Measurements from ENCODE around the gene MICU2.
A peak's percentile ranks its signal among the peaks of the same experiment; 100 is the strongest.

Gene MICU2

DNA sequence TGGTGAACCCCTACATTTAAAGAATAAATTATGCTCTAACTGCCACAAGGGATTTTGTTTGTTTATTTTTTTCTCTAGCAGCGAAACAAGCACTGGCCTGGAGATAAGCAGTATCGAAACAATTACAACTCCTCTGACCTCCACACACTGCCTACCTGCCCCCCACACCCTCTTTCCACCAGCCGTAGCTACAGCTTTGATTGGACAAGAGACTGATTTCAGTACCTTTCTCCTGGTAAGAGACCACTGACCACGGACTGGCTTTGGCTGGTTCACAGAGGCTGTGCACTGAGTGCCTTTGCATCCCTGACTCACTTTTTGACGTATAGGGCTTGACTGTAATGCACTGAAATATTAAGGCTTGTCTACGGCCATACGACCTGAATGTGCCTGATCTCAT is 137.4 kb downstream of the MICU2 start:
- no peaks in the 10 kb centered on the region for H3K9me3 ChIP-seq (ENCODE audit: control insufficient read depth, insufficient read depth, low read length)
- no peak overlapping the region for H3K9ac ChIP-seq (ENCODE audit: low read depth, low read length)
- H3K36me3 ChIP-seq (ENCODE audit: control insufficient read depth, insufficient read depth, low read length) = no peaks in the 10 kb centered on the region
- H3K4me1 ChIP-seq (ENCODE audit: control insufficient read depth, insufficient read depth, low read length) = peaks cover 4% of the 10 kb centered on the region
- no peak overlapping the region for H3K4me3 ChIP-seq (ENCODE audit: low read depth, low read length)
- no peaks in the 10 kb centered on the region for H3K27me3 ChIP-seq (ENCODE audit: control insufficient read depth, insufficient read depth, low read length)

DNA sequence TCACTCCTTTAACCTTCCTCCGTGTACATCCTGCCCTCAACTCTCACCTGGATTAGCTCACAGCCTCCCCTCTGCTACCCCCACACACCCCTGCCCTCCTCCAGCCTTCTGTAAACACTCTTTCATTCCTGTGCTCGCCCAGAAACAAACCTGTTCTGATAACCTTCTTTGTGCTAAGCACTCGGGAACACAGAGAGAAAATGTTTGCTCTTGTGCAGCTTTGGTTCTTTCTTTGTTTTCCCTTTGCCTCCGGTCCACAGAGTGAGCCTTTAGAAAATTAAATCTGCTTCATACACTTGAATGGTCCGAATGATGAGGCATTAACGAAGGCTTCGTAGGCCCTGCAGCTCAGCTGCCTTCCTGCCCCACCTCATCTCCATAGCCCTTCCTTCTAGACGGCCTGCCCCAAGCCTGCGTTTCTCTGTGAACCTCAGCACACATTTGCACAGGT is 138.2 kb downstream of the MICU2 start:
- Histone ChIP-seq H3K4me3 (ENCODE audit: low read depth, low read length) (no peak overlapping the region), H3K4me1 (ENCODE audit: control insufficient read depth, insufficient read depth, low read length) (peaks cover 4% of the 10 kb centered on the region), H3K9ac (ENCODE audit: low read depth, low read length) (no peak overlapping the region), H3K9me3 (ENCODE audit: control insufficient read depth, insufficient read depth, low read length) (no peaks in the 10 kb centered on the region), H3K36me3 (ENCODE audit: control insufficient read depth, insufficient read depth, low read length) (no peaks in the 10 kb centered on the region), H3K27me3 (ENCODE audit: control insufficient read depth, insufficient read depth, low read length) (no peaks in the 10 kb centered on the region)

DNA sequence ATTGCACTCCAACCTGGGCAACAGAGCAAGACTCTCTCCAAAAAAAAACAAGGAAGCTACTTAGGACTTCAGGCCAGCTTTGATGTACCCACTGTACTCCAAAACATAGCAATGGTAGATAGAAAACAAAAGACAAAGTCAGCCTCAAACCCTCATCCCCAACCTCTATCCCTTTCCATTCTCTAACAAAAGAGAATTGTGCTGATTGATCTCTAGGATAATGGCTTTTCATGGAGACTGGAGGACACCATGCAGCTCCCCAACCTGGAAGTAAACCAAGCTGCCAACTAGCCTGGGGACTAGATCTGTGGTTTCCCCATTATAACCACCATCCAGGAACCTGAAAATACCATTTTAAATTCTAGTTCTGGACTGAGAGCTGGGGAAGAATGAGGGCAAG is 140.5 kb downstream of the MICU2 start:
- H3K9ac ChIP-seq (ENCODE audit: low read depth, low read length) = no peak overlapping the region
- H3K27me3 ChIP-seq (ENCODE audit: control insufficient read depth, insufficient read depth, low read length) = no peaks in the 10 kb centered on the region

DNA sequence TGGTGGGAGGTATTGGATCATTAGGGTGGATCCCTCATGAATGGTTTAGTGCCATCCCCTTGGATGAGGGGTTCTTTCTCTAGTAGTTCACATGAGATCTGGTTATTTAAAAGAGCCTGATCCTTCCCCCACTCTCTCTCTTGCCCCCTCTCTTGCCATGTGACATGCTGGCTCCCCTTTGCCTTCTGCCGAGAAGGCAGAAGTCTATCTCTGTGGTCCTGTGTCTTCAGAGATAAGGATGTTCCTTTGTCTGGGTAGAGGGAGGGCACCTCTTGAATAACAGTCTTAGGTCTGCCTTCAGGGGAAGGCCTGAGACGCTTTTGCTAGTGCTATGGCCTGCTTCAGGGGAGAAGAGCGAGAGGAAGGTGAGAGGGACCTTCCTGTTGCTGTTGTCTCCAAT is 142.8 kb downstream of the MICU2 start:
- Histone ChIP-seq H3K9ac (ENCODE audit: low read depth, low read length) (no peak overlapping the region), H3K4me3 (ENCODE audit: low read depth, low read length) (no peak overlapping the region), H3K27me3 (ENCODE audit: control insufficient read depth, insufficient read depth, low read length) (no peaks in the 10 kb centered on the region), H3K4me1 (ENCODE audit: control insufficient read depth, insufficient read depth, low read length) (peaks cover 10% of the 10 kb centered on the region), H3K9me3 (ENCODE audit: control insufficient read depth, insufficient read depth, low read length) (no peaks in the 10 kb centered on the region), H3K36me3 (ENCODE audit: control insufficient read depth, insufficient read depth, low read length) (no peaks in the 10 kb centered on the region)

More for the DNA sequence above, 140.5 kb downstream of the MICU2 start:
- no peaks in the 10 kb centered on the region for H3K9me3 ChIP-seq (ENCODE audit: control insufficient read depth, insufficient read depth, low read length)
- H3K36me3 ChIP-seq (ENCODE audit: control insufficient read depth, insufficient read depth, low read length) = no peaks in the 10 kb centered on the region
- no peak overlapping the region for H3K4me3 ChIP-seq (ENCODE audit: low read depth, low read length)
- peaks cover 4% of the 10 kb centered on the region for H3K4me1 ChIP-seq (ENCODE audit: control insufficient read depth, insufficient read depth, low read length)

DNA sequence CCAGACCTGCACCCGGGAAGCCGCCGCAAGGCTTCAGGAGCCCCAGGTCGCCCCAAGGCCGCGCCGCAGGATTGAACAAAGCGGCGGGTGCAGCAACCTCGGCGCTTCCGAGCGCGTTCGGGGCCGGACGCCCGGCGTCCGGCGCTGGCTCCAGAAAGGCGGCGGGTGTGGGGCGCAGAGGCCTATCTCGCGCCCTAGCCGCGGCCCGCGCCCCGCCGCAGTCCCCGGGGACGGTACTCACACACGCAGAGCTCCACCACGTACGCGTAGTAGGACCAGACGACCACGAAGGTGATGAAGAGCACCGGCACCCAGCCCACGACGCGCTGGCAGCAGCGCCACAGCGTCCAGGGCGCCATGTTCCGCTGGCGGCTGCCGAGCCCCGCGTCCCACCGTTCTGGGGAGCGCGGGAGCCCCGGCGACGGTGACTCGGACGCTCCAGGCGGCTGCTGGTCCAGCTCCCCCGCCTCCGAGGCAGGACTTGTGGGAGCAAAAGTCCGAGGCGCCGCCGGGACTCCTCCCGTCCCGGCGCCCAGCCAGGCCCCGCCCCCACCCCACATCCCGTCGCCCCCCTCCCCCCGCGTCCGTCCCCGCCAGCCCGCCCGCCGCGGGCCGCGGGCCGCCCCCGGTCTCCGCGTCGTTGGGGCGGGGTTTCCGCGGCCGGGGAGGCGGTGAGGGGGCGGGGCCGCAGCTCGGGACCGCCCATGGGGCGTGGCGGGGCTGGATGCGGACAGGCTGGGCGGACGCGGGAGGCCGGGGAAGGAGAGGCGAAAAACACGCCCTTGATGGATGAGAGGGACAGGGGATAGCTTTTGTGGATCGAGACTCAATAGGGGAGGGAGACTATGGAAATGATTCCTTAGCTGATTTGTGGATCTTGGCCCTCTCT is 144.9 kb downstream of the MICU2 start, which contains the start of gene ZDHHC20:
Gene ZDHHC20, minus strand, starts transcription at position 491 of the 889 bp plus-strand sequence. Its CDS starts 132 bp downstream, at position 359.
- Histone ChIP-seq H3K27me3 (ENCODE audit: control insufficient read depth, insufficient read depth, low read length) (no peaks in the 10 kb centered on the region), H3K9me3 (ENCODE audit: control insufficient read depth, insufficient read depth, low read length) (no peaks in the 10 kb centered on the region), H3K4me1 (ENCODE audit: control insufficient read depth, insufficient read depth, low read length) (peaks cover 6% of the 10 kb centered on the region), H3K4me3 (ENCODE audit: low read depth, low read length) (peak within 1 kb of the TSS; percentile 81), H3K36me3 (ENCODE audit: control insufficient read depth, insufficient read depth, low read length) (no peaks in the 10 kb centered on the region), H3K9ac (ENCODE audit: low read depth, low read length) (peak within 1 kb of the TSS; percentile 92)

DNA sequence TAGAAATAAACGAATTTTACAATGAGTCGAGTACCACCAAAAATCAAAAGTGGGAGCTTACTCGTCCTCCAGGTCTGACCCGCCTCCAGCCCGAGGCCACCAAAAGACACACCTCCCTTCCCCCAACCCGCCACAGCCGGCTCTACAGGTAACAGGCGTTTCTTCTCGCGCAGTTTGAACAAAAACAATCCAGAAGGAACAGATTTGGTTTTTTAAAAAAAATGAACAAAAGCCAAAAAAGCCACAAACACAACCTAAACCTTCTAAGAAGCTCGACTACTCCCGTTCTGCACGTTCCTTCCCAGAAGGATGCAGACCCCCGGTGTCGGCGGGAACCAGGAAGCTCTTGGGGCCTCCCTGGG is 145.5 kb downstream of the MICU2 start:
- peak overlapping the region; percentile 81 for H3K4me3 ChIP-seq (ENCODE audit: low read depth, low read length)
- H3K9ac ChIP-seq (ENCODE audit: low read depth, low read length) = peak overlapping the region; percentile 92
- H3K27me3 ChIP-seq (ENCODE audit: control insufficient read depth, insufficient read depth, low read length) = no peaks in the 10 kb centered on the region

DNA sequence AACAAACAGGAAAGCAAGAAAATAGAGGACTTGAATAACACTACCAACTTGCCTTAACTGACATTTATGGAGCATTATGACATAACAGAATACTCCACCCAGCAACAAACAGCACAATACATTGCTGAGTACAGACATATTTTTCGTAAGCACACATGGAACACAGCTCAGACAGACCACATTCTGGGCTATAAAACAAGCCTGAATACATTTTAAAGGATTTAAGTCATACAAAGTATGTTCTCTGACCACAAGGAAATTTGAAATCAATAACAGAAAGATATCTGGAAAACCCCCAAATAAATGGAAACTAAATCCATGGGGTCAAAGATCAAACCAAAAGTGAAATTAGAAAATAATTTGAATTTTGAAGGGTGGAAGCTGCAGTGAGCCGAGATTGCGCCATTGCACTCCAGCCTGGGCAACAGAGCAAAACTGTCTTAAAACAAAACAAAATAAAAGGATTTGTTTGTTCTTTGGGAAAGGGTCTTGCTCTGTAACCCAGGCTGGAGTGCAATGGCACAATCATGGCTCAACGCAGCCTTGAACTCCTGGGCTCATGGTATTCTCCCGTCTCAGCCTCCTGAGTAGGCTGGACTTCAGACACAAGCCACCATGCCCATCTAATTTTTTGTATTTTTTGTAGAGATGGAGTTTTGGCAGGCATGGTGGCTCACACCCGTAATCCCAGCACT is 150.4 kb downstream of the MICU2 start:
- H3K9me3 ChIP-seq (ENCODE audit: control insufficient read depth, insufficient read depth, low read length) = no peaks in the 10 kb centered on the region
- no peak overlapping the region for H3K9ac ChIP-seq (ENCODE audit: low read depth, low read length)
- H3K4me1 ChIP-seq (ENCODE audit: control insufficient read depth, insufficient read depth, low read length) = peaks cover 6% of the 10 kb centered on the region
- H3K4me3 ChIP-seq (ENCODE audit: low read depth, low read length) = no peak overlapping the region
- no peaks in the 10 kb centered on the region for H3K27me3 ChIP-seq (ENCODE audit: control insufficient read depth, insufficient read depth, low read length)
- no peaks in the 10 kb centered on the region for H3K36me3 ChIP-seq (ENCODE audit: control insufficient read depth, insufficient read depth, low read length)

More for the DNA sequence above, 145.5 kb downstream of the MICU2 start:
- Histone ChIP-seq H3K36me3 (ENCODE audit: control insufficient read depth, insufficient read depth, low read length) (no peaks in the 10 kb centered on the region), H3K9me3 (ENCODE audit: control insufficient read depth, insufficient read depth, low read length) (no peaks in the 10 kb centered on the region), H3K4me1 (ENCODE audit: control insufficient read depth, insufficient read depth, low read length) (peaks cover 6% of the 10 kb centered on the region)

DNA sequence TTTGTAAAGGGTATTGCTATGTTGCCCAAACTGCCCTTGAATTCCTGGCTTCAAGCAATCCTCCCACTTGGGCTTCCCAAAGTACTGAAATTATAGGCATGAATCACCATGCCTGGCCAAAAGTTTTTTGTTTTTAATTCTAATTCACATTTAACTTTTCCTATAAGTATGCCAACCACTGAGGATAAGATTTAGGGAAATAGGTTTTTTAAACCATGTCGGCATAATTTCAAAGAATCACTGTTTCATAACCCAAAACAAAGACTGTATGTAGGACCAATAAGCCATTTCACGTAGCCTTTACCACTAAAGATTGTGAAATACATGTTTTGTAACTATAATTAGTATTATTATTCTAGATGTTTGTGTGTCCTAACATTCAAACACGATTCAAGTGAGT is 153.0 kb downstream of the MICU2 start:
- H3K36me3 ChIP-seq (ENCODE audit: control insufficient read depth, insufficient read depth, low read length) = no peaks in the 10 kb centered on the region
- H3K27me3 ChIP-seq (ENCODE audit: control insufficient read depth, insufficient read depth, low read length) = no peaks in the 10 kb centered on the region
- H3K4me1 ChIP-seq (ENCODE audit: control insufficient read depth, insufficient read depth, low read length) = no peaks in the 10 kb centered on the region
- no peak overlapping the region for H3K4me3 ChIP-seq (ENCODE audit: low read depth, low read length)
- no peaks in the 10 kb centered on the region for H3K9me3 ChIP-seq (ENCODE audit: control insufficient read depth, insufficient read depth, low read length)
- H3K9ac ChIP-seq (ENCODE audit: low read depth, low read length) = no peak overlapping the region

DNA sequence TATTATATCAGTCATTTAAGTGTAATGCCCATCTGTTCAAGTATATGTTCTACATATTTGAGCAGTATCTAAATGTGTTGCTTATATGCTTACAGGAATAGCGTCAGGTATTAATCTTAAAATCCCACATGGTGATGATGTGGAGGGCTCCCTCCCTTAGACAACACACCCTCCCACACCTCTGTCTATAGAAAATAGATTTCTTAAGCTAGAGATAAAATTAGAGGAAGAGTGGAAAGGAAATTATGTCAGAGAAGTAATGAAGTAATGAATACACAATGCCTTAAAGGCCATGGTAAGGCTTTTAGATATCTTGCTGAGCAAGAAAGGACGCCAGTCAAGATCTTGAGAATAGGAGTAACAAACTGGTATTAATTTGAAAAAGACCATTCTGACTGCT is 157.3 kb downstream of the MICU2 start:
- Histone ChIP-seq H3K4me3 (ENCODE audit: low read depth, low read length) (no peak overlapping the region), H3K27me3 (ENCODE audit: control insufficient read depth, insufficient read depth, low read length) (no peaks in the 10 kb centered on the region), H3K36me3 (ENCODE audit: control insufficient read depth, insufficient read depth, low read length) (no peaks in the 10 kb centered on the region), H3K9ac (ENCODE audit: low read depth, low read length) (no peak overlapping the region), H3K9me3 (ENCODE audit: control insufficient read depth, insufficient read depth, low read length) (no peaks in the 10 kb centered on the region), H3K4me1 (ENCODE audit: control insufficient read depth, insufficient read depth, low read length) (no peaks in the 10 kb centered on the region)

DNA sequence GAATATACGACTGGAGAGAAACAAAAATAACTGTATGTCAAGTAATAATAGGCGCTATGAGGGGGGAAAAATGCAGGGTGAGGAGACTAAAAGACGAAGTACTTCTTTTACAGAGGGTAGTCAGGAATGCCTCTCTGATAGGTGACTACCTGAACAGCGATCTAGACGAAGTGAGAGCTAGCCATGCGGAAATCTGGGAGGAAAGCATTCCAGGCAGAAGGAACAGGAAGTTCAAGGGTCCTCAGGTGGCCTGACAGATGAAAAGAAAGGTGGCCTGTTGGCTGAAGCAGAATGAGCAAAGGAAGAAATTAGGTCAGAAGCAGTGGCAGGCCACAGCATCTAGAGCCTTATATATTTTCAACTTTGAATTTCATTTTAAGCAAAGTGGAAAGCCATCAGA is 158.2 kb downstream of the MICU2 start:
- Histone ChIP-seq H3K9me3 (ENCODE audit: control insufficient read depth, insufficient read depth, low read length) (no peaks in the 10 kb centered on the region), H3K9ac (ENCODE audit: low read depth, low read length) (no peak overlapping the region), H3K4me1 (ENCODE audit: control insufficient read depth, insufficient read depth, low read length) (no peaks in the 10 kb centered on the region), H3K36me3 (ENCODE audit: control insufficient read depth, insufficient read depth, low read length) (no peaks in the 10 kb centered on the region), H3K4me3 (ENCODE audit: low read depth, low read length) (no peak overlapping the region), H3K27me3 (ENCODE audit: control insufficient read depth, insufficient read depth, low read length) (no peaks in the 10 kb centered on the region)

DNA sequence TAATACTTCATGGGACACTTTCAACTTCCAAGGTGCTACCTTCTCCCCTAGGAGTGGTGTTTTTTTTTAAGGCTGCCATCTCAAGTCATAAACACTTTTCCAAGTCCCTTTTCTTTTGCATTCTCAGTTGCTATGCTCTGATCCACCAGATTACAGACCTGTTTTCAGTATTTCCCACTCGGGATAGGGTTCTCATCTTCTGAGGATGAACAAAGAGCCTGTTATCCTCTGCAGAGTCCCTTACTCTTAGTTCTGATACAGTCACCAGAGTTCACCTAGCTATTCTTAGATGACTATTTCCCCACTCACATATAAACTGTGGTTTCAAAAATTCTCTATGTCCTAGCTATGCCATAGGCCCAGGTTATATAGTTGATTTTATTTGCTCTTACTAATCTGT is 160.8 kb downstream of the MICU2 start:
- Histone ChIP-seq H3K36me3 (ENCODE audit: control insufficient read depth, insufficient read depth, low read length) (no peaks in the 10 kb centered on the region), H3K9ac (ENCODE audit: low read depth, low read length) (no peak overlapping the region), H3K9me3 (ENCODE audit: control insufficient read depth, insufficient read depth, low read length) (no peaks in the 10 kb centered on the region), H3K4me3 (ENCODE audit: low read depth, low read length) (no peak overlapping the region), H3K4me1 (ENCODE audit: control insufficient read depth, insufficient read depth, low read length) (no peaks in the 10 kb centered on the region), H3K27me3 (ENCODE audit: control insufficient read depth, insufficient read depth, low read length) (no peaks in the 10 kb centered on the region)
